CD4-positive, alpha-beta T cell treated with Interleukin-17A for 1 hour (primary cell): ENCODE measurements around the gene DAB2IP.

ENCODE experiments used
- DNase-seq: peaks from one replicate; pipeline ENCODE4 v3.0.0-alpha.2; 2020

The DAB2IP gene

GRCh38 chr9:121686930-121687541 lies 35.6 kb downstream of the DAB2IP start:
- peak; percentile 57 for DNase-seq

GRCh38 chr9:121688146-121688680 lies 36.8 kb downstream of the DAB2IP start:
- DNase-seq = no peak

- no peak for DNase-seq
These were observed 37.2 kb downstream of the DAB2IP start for GRCh38 chr9:121688681-121689080.

- no peak for DNase-seq
These were observed 38.2 kb downstream of the DAB2IP start for GRCh38 chr9:121689461-121690157.

- DNase-seq = no peak
These were observed 38.9 kb downstream of the DAB2IP start for GRCh38 chr9:121690316-121690715.

- DNase-seq = no peak
These were observed 39.3 kb downstream of the DAB2IP start for GRCh38 chr9:121690766-121691165.

GRCh38 chr9:121691890-121692289 lies 40.5 kb downstream of the DAB2IP start:
- DNase-seq = no peak

GRCh38 chr9:121692606-121693387 lies 41.4 kb downstream of the DAB2IP start:
- no peak for DNase-seq

GRCh38 chr9:121693388-121693670 lies 41.9 kb downstream of the DAB2IP start:
- DNase-seq = no peak

GRCh38 chr9:121694001-121694400 lies 42.6 kb downstream of the DAB2IP start:
- no peak for DNase-seq

- no peak for DNase-seq
These were observed 43.2 kb downstream of the DAB2IP start for GRCh38 chr9:121694600-121694999.

- no peak for DNase-seq
These were observed 45.5 kb downstream of the DAB2IP start for GRCh38 chr9:121696930-121697329.

GRCh38 chr9:121698627-121699570 lies 47.5 kb downstream of the DAB2IP start:
- peak; percentile 66 for DNase-seq

- DNase-seq = no peak
These were observed 48.2 kb downstream of the DAB2IP start for GRCh38 chr9:121699571-121700164.

- DNase-seq = no peak
These were observed 48.9 kb downstream of the DAB2IP start for GRCh38 chr9:121700165-121700831.

GRCh38 chr9:121700832-121701419 lies 49.5 kb downstream of the DAB2IP start:
- no peak for DNase-seq

GRCh38 chr9:121701736-121702261 lies 50.4 kb downstream of the DAB2IP start:
- DNase-seq = no peak

- DNase-seq = no peak
These were observed 51.7 kb downstream of the DAB2IP start for GRCh38 chr9:121703014-121703734.

- DNase-seq = no peak
These were observed 52.8 kb downstream of the DAB2IP start for GRCh38 chr9:121704281-121704680.

GRCh38 chr9:121706149-121706750 lies 54.8 kb downstream of the DAB2IP start:
- DNase-seq = no peak
